PC-3 (cell line): ENCODE measurements around the gene FAM81A. TPM values are rescaled to one million over a fixed set of nuclear protein-coding genes. Genes with fewer than 3 reads are reported as not detected.
A peak's percentile ranks its signal among the peaks of the same experiment; 100 is the strongest.

Experiments used
- ATAC-seq: fragments of 200-7000 bp; cut with Tn5 transposase; 2 replicates; pipeline ENCODE4 v1.9.1; 2020; ENCODE audit warnings: mild to moderate bottlenecking, moderate library complexity
- BruUV-seq: library from RNA; stranded (reverse); fragments of 400-500 nt; replicated peaks from 2 replicates; lab custom pipeline; 2021; lab: Mats Ljungman, UMichigan
- CTCF ChIA-PET: fragments of 300-600 bp; sonication (Branson Sonifier 250); formaldehyde crosslinking; loops from one replicate; lab custom pipeline; 2022; ENCODE audit warnings: antibody characterized with exemption; lab: Charles Lee
- POLR2A ChIA-PET: fragments of 300-600 bp; sonication (Branson Sonifier 250); formaldehyde crosslinking; loops from one replicate; lab custom pipeline; 2022; ENCODE audit warnings: antibody characterized with exemption; ENCODE audit not compliant: unreplicated experiment; lab: Charles Lee
- DNase-seq: peaks from one replicate; pipeline ENCODE4 v3.0.0-alpha.2; 2015
- H2AFZ ChIP-seq: fragments of 300-600 bp; sonication (generic); 2 replicates; pipeline ENCODE4 v1.6.0; 2016; ENCODE audit warnings: antibody characterized with exemption, low read length
- H3F3A ChIP-seq: fragments of 300-600 bp; sonication (generic); one replicate; pipeline ENCODE4 v1.6.0; 2017; ENCODE audit warnings: antibody characterized with exemption, low read length, control low read depth, mild to moderate bottlenecking; ENCODE audit not compliant: unreplicated experiment
- H3K27ac ChIP-seq: fragments of 300-600 bp; sonication (generic); 2 replicates; pipeline ENCODE4 v1.5.1; 2016; ENCODE audit warnings: mild to moderate bottlenecking, low read length
- H3K27me3 ChIP-seq: fragments of 300-600 bp; sonication (generic); 2 replicates; pipeline ENCODE4 v1.6.1; 2016; ENCODE audit warnings: low read length, mixed read lengths
- H3K36me3 ChIP-seq: fragments of 300-600 bp; sonication (generic); 2 replicates; pipeline ENCODE4 v1.6.1; 2016; ENCODE audit warnings: low read depth, mixed run types, low read length, mixed read lengths
- H3K4me1 ChIP-seq: fragments of 300-600 bp; sonication (generic); 2 replicates; pipeline ENCODE4 v1.5.1; 2016; ENCODE audit warnings: low read length; ENCODE audit not compliant: insufficient read depth
- H3K4me2 ChIP-seq: fragments of 300-600 bp; sonication (generic); 2 replicates; pipeline ENCODE4 v1.6.0; 2016; ENCODE audit warnings: low read length
- H3K4me3 ChIP-seq: fragments of 300-600 bp; sonication (generic); 2 replicates; pipeline ENCODE4 v1.5.1; 2016; ENCODE audit warnings: mild to moderate bottlenecking, low read length, mixed read lengths
- H3K79me2 ChIP-seq: fragments of 300-600 bp; sonication (generic); 2 replicates; pipeline ENCODE4 v1.6.1; 2017; ENCODE audit warnings: low read length, mixed read lengths
- H3K9ac ChIP-seq: fragments of 300-600 bp; sonication (generic); 2 replicates; pipeline ENCODE4 v1.6.0; 2016; ENCODE audit warnings: mild to moderate bottlenecking, low read length
- H3K9me2 ChIP-seq: fragments of 300-600 bp; sonication (generic); replicated peaks from 2 replicates; pipeline ENCODE4 v1.6.1; 2016; ENCODE audit warnings: mixed run types, low read length, mixed read lengths
- H3K9me3 ChIP-seq: fragments of 300-600 bp; sonication (generic); 2 replicates; pipeline ENCODE4 v1.6.1; 2016; ENCODE audit warnings: low read length, mixed read lengths
- H4K20me1 ChIP-seq: fragments of 300-600 bp; sonication (generic); 2 replicates; pipeline ENCODE4 v1.6.1; 2016; ENCODE audit warnings: low read length, mixed read lengths
- EZH2 ChIP-seq: fragments of 300-600 bp; sonication (generic); IDR thresholded peaks from one replicate; pipeline ENCODE4 v1.6.1; 2017; ENCODE audit warnings: antibody characterized with exemption, mild to moderate bottlenecking, low read length; ENCODE audit not compliant: unreplicated experiment
- EZH2phosphoT487 ChIP-seq: fragments of 300-600 bp; sonication (generic); IDR thresholded peaks from 2 replicates; pipeline ENCODE4 v1.6.1; 2018; ENCODE audit warnings: mild to moderate bottlenecking, antibody characterized with exemption, low read length, borderline replicate concordance
- intact Hi-C: fragments of 100-400 bp; cut with micrococcal nuclease; formaldehyde crosslinking; loops from 2 replicates; pipeline ENCODE4 v1.9.0; 2023
- total RNA-seq: library from RNA; depleted of rRNA; stranded (reverse); fragments of >200 nt; gene quantifications from 2 replicates; pipeline ENCODE4 v1.2.3, GENCODE V29; 2014
- TF ChIP-seq, protein P1 (sequence below): fragments of 300-600 bp; sonication (generic); conservative IDR thresholded peaks from 2 replicates; pipeline ENCODE4 v1.5.1; 2017; ENCODE audit warnings: antibody characterized with exemption, low read depth, mild to moderate bottlenecking, low read length

FAM81A gene
- total RNA-seq, 1 experiment from 2014 or later = 2.5 TPM

GRCh38 chr15:59528429-59528828 lies 90.4 kb downstream of the FAM81A start:
- no peak overlapping the region for H3K9ac ChIP-seq
- H3F3A ChIP-seq = no peaks in the 10 kb centered on the region
- H3K4me3 ChIP-seq = no peak overlapping the region
- TF ChIP-seq EZH2 = no peak
- TF ChIP-seq, protein P1, sequence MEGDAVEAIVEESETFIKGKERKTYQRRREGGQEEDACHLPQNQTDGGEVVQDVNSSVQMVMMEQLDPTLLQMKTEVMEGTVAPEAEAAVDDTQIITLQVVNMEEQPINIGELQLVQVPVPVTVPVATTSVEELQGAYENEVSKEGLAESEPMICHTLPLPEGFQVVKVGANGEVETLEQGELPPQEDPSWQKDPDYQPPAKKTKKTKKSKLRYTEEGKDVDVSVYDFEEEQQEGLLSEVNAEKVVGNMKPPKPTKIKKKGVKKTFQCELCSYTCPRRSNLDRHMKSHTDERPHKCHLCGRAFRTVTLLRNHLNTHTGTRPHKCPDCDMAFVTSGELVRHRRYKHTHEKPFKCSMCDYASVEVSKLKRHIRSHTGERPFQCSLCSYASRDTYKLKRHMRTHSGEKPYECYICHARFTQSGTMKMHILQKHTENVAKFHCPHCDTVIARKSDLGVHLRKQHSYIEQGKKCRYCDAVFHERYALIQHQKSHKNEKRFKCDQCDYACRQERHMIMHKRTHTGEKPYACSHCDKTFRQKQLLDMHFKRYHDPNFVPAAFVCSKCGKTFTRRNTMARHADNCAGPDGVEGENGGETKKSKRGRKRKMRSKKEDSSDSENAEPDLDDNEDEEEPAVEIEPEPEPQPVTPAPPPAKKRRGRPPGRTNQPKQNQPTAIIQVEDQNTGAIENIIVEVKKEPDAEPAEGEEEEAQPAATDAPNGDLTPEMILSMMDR = no peak
- no peak for TF ChIP-seq EZH2phosphoT487
- no TSS peak for BruUV-seq
- intact Hi-C loops = no loop called here
- DNase-seq (no peak), ATAC-seq (no peak)
- CTCF ChIA-PET = interaction anchor here (0.6 to 1.2 kb wide), 9 partner anchors 22 to 1314 kb away, joined by 3 to 6 read pairs (median 3); no protein-coding TSS in a partner anchor
- no peaks in the 10 kb centered on the region for H4K20me1 ChIP-seq
- no peak overlapping the region for H3K27ac ChIP-seq
- H3K27me3 ChIP-seq = no peaks in the 10 kb centered on the region
- no peaks in the 10 kb centered on the region for H3K9me2 ChIP-seq
- H3K79me2 ChIP-seq = no peaks in the 10 kb centered on the region
- POLR2A ChIA-PET = interaction anchor here (0.6 kb wide), 1 partner anchor 445 kb away, joined by 6 read pairs; no protein-coding TSS in a partner anchor
- H3K9me3 ChIP-seq = no peaks in the 10 kb centered on the region
- H3K4me1 ChIP-seq = no peaks in the 10 kb centered on the region; the same call in 1 of the 2 replicates
- H2AFZ ChIP-seq = peak overlapping the region; percentile 37; the same call in 1 of the 2 replicates
- no peaks in the 10 kb centered on the region for H3K36me3 ChIP-seq
- peak overlapping the region; percentile 17; the same call in 1 of the 2 replicates for H3K4me2 ChIP-seq

DNA sequence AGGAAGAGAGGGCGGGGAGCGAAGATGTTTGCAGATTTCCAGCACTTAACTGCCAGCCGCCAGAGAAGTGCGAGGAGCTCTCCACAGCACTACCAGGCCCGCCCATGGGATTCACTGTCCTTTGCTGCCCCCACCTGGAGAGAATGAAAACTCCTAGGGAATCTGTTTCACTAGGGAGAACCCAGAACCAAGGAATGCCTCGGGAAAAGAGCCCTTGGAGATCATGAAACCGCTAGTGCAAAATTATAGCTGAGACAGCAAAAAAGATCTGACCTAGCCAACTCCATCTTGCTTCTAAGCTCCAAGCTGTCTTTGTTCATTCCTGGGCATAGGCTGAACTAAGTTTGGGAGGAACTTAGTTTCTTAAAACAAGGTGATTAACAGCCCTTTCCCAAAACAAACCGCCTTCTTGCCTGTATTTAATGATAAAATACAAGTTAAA lies 91.0 kb downstream of the FAM81A start:
- Histone ChIP-seq H3F3A (no peaks in the 10 kb centered on the region), H3K79me2 (no peaks in the 10 kb centered on the region), H3K27me3 (no peaks in the 10 kb centered on the region), H3K9me3 (no peaks in the 10 kb centered on the region), H3K4me2 (peak overlapping the region; percentile 17; the same call in 1 of the 2 replicates), H3K9me2 (no peaks in the 10 kb centered on the region), H3K36me3 (no peaks in the 10 kb centered on the region), H3K9ac (no peak overlapping the region), H3K4me1 (no peaks in the 10 kb centered on the region; the same call in 1 of the 2 replicates), H4K20me1 (no peaks in the 10 kb centered on the region), H2AFZ (peak overlapping the region; percentile 49; the same call in 1 of the 2 replicates), H3K4me3 (no peak overlapping the region), H3K27ac (no peak overlapping the region)
- no TSS peak for BruUV-seq
- ChIA-PET CTCF (interaction anchor here (0.6 to 1.2 kb wide), 17 partner anchors 22 to 1315 kb away, joined by 3 to 6 read pairs (median 3); no protein-coding TSS in a partner anchor), POLR2A (interaction anchor here (0.6 kb wide), 1 partner anchor 445 kb away, joined by 6 read pairs; no protein-coding TSS in a partner anchor)
- intact Hi-C loops = loop anchor here (1.0 kb wide), 1 partner anchor 424 kb away; the partner anchor contains the start of gene CCNB2
- TF ChIP-seq EZH2 (no peak), EZH2phosphoT487 (no peak)
- TF ChIP-seq, protein P1 = peak; percentile 78
- peak; percentile 98 for ATAC-seq
- peak; percentile 95 for DNase-seq

- TF ChIP-seq, protein P1 = no peak
- TF ChIP-seq EZH2 (no peak), EZH2phosphoT487 (no peak)
- no peaks in the 10 kb centered on the region for H3K27me3 ChIP-seq
- no peaks in the 10 kb centered on the region for H3K9me2 ChIP-seq
- H3F3A ChIP-seq = no peaks in the 10 kb centered on the region
- CTCF ChIA-PET = no interaction called here
- no peaks in the 10 kb centered on the region for H4K20me1 ChIP-seq
- H3K79me2 ChIP-seq = no peaks in the 10 kb centered on the region
- no peaks in the 10 kb centered on the region for H3K36me3 ChIP-seq
- intact Hi-C loops = no loop called here
- H3K4me1 ChIP-seq = no peaks in the 10 kb centered on the region; the same call in 1 of the 2 replicates
- DNase-seq (no peak), ATAC-seq (no peak)
- BruUV-seq = no TSS peak
- no peak overlapping the region for H3K27ac ChIP-seq
- no peak overlapping the region for H3K9ac ChIP-seq
- H3K9me3 ChIP-seq = no peaks in the 10 kb centered on the region
- no peak overlapping the region for H2AFZ ChIP-seq
- H3K4me3 ChIP-seq = no peak overlapping the region
- POLR2A ChIA-PET = no interaction called here
- no peak overlapping the region for H3K4me2 ChIP-seq
Observed at GRCh38 chr15:59531066-59531675, 93.2 kb downstream of the FAM81A start.
